NCI-H526 treated with DMSO at 0.1 percent for 48 hours (cell line): ENCODE results near the gene SLC9A8.
"Not testable (repeated sequence)": the region's sequence is repeated elsewhere in the genome, so short reads cannot be mapped to it uniquely, and the experiment has no call there.

Source experiments
- DNase-seq: peaks from one replicate; lab custom pipeline; 2025; lab: John Stamatoyannopoulos, UW

SLC9A8 gene

GRCh38 chr20:49893242-49894072 is 80.8 kb downstream of the SLC9A8 start:
- DNase-seq, result no peak

- no peak for DNase-seq
Observed at GRCh38 chr20:49894073-49894470, 81.4 kb downstream of the SLC9A8 start.

- not testable (repeated sequence) for DNase-seq
Observed at GRCh38 chr20:49895474-49896093, 83.0 kb downstream of the SLC9A8 start.

DNA sequence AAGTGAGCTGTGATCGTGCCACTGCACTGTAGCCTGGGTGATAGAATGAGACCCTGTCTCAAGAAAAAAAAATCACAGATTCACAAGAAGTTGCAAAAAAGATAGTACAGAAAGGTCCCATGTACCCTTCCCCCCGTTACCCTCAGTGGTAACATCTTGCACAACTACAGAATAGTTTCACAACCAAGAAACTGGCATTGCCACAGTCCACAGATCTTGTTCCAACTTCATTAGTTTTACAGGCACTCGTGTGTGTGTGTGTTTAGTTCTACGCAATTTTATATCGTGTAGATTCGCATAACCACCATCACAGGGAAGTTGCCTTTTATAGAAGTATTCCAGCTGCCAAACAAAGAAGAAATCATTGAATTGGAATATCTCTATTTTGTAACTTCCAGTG is 83.6 kb downstream of the SLC9A8 start:
- DNase-seq, result no peak

DNA sequence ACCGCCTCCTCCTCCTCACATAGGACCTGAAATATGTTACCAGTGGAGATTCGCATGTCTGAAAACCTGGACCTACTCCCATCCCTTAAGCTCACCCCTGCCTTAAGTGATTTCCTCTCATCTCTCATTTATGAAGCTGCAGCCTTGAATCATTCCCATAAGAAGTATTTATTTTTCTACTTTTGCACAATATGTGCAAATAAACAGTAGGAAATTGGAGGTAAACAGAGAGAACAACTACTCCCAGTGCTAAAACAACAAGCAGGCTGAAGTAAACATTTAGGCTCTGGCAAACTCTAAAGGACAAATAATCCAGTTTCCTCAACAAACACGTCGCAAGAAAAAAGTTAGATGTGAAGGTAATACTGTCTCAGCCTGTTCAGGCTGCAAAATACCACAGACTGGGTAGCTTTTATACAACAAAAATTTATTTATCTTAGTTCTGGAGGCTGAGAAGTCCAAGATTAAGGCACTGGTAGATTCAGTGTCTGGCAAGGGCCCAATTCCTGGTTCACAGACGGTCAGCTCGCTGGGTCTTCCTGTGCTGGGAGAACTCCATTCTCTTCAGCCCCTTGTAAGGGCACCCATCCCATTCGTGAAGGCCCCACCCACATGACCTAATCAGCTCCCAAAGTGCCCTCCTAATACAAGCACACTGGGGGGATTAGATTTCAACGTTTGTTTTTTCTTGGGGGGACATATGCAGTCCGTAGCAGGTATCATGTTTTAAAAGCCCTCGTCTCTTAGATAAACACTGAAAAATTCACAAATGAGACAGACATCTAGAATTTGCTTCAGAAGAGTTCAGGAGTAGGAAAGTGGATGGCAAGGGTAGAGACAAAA is 87.1 kb downstream of the SLC9A8 start:
- no peak for DNase-seq

DNA sequence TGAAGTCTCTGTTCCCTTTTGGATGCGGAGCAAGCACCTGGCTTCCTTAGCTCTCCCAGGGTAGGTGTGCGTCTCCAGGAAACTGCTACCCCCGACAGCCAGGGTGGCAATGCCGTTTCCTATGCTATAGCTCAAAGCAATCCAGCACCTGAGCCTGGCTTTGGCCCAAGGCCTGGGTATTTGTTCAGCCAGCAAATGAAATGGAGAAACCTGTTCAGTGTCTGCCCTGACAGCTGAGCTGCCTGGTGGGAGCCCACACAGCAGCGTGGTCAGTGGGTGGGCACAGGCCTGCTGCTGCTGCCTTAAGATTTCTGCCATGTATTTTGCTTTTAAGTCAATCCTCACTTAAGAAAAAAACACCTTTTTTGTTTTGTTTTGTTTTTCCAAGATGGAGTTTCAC is 89.0 kb downstream of the SLC9A8 start:
- DNase-seq, result no peak

GRCh38 chr20:49904440-49905214 is 92.0 kb downstream of the SLC9A8 start:
- no peak for DNase-seq

DNA sequence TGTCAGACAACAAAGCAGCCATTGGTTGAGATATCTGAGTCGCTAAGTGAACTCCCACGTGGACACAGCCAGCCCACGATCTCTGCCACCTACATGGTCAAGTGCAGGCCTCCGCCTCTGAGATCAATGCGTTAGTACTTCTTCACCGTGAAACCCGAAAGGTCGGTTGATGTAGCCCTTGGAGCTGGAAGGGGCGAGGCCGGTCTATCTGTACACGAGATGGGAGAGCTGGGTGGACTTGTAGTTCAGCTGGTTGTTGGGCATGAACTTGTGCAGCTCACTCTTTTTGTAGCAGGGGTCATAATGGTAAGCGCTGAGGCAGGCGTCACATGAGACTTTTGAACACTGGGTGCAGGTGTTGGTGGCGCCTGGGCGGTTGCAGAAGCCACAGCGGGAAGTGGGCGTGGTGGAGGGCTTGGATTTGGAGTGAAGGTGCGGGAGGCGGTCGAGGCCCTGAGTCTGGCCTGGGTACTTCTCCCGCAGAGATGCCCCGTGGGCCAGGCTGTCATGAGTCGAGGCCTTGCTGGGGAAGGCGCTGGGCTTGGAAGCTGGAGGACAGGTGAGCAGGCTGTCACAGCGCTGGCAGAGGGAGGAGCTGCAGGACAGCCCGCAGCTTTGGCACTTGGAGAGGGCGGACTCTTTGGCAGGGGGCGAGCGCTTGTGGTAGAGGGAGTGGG is 92.9 kb downstream of the SLC9A8 start:
- DNase-seq, result no peak

- no peak for DNase-seq
Observed at GRCh38 chr20:49906101-49906604, 93.5 kb downstream of the SLC9A8 start.

DNA sequence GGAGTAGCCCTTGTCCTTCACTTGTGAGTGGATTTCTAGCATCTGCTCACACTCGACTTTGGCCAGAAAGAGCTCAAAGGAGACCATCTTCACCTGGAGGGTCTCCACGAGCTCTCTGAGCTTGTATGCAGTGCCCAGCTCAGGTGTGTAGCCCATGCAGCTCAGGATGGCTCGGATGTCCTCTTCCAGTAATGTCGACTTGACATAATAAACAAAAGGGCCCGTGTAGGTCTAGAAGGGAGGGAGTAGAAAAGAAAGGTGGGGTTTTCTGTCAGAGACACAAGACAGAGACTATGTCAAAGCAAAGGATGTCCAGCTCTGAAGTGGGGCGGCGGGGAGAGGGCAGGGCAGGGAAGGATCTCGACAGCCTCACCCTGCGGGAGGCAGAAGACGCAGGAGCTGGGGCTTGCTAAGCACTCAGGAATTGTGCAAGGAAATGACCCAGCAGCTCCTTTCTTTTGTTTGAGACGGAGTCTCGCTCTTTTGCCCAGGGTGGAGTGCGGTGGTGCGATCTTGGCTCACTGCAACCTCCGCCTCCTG is 94.1 kb downstream of the SLC9A8 start:
- DNase-seq, result no peak

- no peak for DNase-seq
Observed at GRCh38 chr20:49907405-49908257, 95.0 kb downstream of the SLC9A8 start.

DNA sequence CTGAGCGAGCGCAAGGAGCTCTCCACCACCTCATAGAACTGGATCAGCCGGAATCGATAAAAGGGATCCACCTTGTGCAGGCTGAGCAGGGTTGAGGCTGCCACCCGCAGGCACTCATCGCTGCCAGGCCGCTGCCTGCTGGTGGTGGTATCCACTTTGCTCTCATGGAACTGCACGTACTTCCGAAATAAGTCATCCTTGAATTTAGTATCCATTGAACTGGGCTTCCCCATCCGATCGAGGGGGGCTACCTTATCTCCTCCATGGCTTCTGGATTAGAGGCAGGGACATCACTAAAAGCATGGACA is 95.6 kb downstream of the SLC9A8 start:
- no peak for DNase-seq

DNA sequence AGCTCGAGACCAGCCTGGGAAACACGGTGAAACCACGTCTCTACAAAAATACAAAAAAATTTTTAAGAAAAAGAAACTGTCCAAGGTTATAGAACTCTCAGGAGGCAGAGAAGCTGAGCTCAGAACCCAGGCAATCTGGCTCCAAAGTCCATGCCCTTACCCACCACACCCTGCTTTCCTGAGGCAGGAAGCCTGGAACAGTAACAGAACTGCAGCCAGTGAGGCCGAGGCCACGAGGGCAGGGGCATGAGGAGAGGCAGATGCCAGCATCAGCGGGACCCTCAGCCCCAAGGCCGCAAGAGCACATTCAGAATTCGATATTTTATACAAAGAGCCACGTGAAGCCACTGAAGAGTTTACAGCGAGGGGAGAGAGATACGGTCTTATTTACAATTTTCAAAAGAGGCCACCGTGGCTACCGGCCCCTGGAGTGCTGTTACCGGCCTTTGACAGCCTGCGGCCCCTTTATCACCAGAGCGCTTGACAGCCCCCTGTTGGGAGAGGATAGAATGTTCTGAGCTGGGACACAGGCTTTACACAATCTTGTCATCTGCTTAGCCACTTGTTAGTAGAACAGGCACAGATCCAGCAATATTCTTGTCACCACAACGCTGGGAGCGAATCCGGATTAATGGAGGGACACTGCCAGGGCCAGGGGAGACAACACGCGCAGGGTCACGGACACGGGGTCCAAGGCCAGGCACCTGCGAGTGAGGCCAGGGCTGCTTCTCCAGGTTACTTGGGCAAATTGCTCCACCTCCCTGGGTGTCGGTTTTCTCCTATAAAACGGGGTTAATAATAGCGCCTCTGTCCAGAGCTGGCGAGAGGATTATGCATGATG is 97.1 kb downstream of the SLC9A8 start:
- no peak for DNase-seq

DNA sequence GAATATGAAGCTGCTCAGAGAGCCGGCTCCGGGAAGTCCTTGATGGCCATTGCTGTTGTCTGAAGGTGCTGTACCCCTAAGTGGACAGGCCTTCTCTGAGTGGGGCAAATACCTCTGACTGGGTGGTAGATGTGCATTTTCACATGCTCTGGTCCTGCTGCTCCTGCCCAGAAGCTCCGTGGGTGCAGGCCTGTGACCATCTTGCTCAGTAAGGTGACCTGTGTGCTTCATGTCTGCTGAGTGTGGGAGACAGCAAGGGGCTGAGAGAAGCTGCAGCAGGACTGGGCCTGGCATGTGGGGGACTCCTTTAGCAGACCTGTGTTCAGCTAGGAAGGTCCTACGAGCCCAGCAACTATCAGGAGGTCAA is 97.7 kb downstream of the SLC9A8 start:
- DNase-seq, result no peak

- no peak for DNase-seq
Observed at GRCh38 chr20:49913399-49914047, 100.9 kb downstream of the SLC9A8 start.

DNA sequence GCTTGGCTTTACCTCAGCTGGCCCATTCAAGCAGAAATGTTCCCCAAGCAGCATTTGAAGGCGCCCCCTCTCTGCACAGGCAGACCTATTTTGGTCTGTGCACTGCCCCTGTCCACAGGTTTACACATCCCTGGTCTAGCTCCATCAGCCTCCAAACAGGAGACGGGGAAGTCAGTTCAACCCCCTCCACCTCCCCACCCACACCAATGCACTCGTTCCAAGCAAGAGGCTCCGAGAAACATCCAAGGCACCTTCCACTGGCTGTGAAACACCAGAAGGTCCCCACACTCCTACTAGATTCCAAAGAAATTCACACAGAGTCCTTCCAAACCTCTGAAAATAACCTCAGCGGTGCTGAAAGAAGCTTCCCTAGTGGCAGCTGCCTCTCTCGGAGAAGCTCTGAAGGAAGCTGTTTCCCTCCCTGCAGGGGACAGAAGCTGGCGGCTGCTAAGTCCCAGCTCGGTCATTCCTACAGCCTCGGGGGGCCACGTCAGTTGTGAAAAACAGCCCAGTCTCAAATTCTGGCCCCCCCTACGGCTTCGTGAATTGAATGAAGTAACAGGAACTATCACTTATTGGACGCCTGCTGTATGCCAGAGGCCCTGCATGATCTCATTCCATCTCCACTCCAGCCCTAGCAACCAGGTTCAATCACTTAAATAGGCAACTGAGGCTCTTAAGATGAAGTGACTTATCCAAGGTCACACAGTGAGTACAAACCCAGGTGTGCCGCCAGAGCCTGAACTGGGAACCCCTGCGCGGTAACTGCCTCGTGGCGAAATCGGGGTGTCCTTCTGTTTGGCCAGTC is 101.9 kb downstream of the SLC9A8 start:
- DNase-seq, result no peak

GRCh38 chr20:49915118-49915379 is 102.4 kb downstream of the SLC9A8 start:
- no peak for DNase-seq
